ENCODE measurements around the gene CHRNB1.

Gene CHRNB1

GRCh38 chr17:7425316-7425715, 19.5 kb upstream of the CHRNB1 start, which contains the start of gene SPEM2:
Gene SPEM2, plus strand, starts transcription at chr17:7425616. Its CDS starts 73 bp downstream, at chr17:7425689.
- H3K4me3 ChIP-seq (ENCODE audit: low read length): no peak within 1 kb of the TSS
- no peak for DNase-seq (ENCODE audit: low read depth)
- TF ChIP-seq CTCF (conservative IDR thresholded peaks at IDR 0.05; ENCODE audit: low read depth, low read length): no peak

GRCh38 chr17:7425756-7426155, 19.1 kb upstream of the CHRNB1 start:
- H3K4me3 ChIP-seq (ENCODE audit: low read length): no peak overlapping the region
- TF ChIP-seq CTCF (conservative IDR thresholded peaks at IDR 0.05; ENCODE audit: low read depth, low read length): no peak
- no peak for DNase-seq (ENCODE audit: low read depth)

DNA sequence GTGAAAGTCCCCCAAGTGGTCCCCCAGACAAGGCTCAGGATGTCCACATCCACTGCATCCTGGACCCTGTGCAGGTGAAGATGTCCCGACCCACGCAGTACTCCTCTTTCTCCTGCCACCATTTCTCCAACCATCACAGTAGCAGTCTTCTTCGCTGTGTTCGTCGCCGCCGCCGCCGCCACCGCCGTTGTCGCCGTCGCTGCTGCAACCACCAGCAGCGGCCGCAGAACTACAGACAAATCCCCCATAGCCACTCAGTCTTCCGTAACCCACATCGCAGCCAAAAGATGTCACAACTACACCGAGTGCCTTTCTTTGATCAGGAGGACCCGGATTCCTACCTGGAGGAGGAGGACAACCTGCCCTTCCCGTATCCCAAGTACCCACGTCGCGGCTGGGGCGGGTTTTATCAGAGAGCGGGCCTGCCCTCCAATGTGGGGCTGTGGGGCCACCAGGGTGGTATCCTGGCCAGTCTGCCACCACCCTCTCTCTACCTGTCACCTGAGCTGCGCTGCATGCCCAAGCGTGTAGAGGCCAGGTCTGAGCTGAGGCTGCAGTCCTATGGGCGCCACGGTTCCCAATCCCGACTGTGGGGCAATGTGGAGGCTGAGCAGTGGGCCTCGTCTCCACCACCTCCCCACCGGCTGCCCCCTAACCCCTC, 18.5 kb upstream of the CHRNB1 start:
- no peak for TF ChIP-seq CTCF (conservative IDR thresholded peaks at IDR 0.05; ENCODE audit: low read depth, low read length)
- DNase-seq (ENCODE audit: low read depth): no peak
- no peak overlapping the region for H3K4me3 ChIP-seq (ENCODE audit: low read length)

- TF ChIP-seq CTCF (conservative IDR thresholded peaks at IDR 0.05; ENCODE audit: low read depth, low read length): no peak
- DNase-seq (ENCODE audit: low read depth): no peak
Measured at GRCh38 chr17:7426896-7427489, 17.9 kb upstream of the CHRNB1 start.

DNA sequence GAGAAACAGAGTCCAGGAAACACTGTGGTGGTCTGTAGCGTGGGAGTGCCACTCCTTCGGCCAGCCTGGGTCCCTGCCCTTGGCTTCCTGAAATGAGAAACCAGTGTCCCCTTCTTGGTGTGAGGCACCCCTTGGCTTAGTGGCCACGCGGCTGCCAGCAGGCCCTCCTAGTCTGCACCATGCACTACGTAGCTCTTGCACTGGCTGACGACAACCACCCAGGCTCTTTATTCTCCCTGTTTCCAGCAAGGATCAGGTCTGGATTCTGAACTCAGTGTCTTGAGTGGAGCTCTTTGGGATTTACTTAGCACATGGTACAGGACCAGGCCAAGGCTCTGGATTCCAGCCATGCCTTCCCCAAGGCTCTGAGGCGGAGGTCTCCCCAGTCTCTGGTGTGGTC, 17.3 kb upstream of the CHRNB1 start:
- H3K4me3 ChIP-seq (ENCODE audit: low read length): no peak overlapping the region
- TF ChIP-seq CTCF (conservative IDR thresholded peaks at IDR 0.05; ENCODE audit: low read depth, low read length): no peak
- DNase-seq (ENCODE audit: low read depth): no peak

More at GRCh38 chr17:7426896-7427489, 17.9 kb upstream of the CHRNB1 start:
- no peak overlapping the region for H3K4me3 ChIP-seq (ENCODE audit: low read length)

DNA sequence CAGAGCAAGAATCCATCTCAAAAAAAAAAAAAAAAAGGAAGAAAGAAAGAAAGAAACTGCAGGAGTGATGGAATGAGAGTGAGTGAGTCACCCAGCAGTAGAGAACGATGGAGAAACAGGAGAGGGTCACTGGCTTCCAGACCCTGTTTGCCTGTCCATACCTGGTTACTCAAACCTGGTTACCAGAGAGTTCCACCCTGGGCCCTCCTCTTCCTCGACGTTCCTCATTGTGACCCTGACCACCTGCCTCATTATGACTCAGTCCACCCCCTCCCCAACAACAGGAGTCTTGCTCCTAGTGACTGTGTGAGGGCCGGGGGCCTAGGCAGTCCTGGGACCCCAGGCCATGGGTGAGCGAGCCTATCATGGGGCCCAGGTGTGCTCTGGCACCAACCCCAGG, 16.3 kb upstream of the CHRNB1 start, which contains the start of gene SPEM3:
Gene SPEM3, plus strand, starts transcription at position 301 of the 400 bp plus-strand sequence. Its CDS starts 46 bp downstream, at position 347.
- no peak for DNase-seq (ENCODE audit: low read depth)
- TF ChIP-seq CTCF (conservative IDR thresholded peaks at IDR 0.05; ENCODE audit: low read depth, low read length): no peak
- no peak within 1 kb of the TSS for H3K4me3 ChIP-seq (ENCODE audit: low read length)

DNA sequence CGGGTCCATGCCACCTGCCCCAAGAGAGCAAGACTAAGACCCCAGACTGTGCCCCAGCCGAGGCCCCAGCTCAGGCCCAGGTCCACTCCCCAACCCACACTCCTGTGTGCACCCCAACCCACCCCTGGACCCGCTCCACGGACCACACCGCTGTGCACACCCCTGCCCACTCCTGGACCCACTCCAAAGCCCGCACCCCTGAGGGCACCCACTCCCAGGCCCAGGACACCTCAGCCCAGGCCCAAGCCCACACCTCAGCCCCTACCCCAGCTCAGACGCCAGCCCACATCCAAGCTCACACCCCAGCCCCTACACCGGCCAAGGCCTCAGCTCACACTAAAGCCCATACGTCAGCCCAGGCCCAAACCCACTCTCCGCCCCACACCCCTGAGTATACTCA, 15.1 kb upstream of the CHRNB1 start:
- DNase-seq (ENCODE audit: low read depth): no peak
- no peak overlapping the region for H3K4me3 ChIP-seq (ENCODE audit: low read length)
- TF ChIP-seq CTCF (conservative IDR thresholded peaks at IDR 0.05; ENCODE audit: low read depth, low read length): no peak
